ENCODE measurements around the gene DLX6.

The DLX6 gene

DNA sequence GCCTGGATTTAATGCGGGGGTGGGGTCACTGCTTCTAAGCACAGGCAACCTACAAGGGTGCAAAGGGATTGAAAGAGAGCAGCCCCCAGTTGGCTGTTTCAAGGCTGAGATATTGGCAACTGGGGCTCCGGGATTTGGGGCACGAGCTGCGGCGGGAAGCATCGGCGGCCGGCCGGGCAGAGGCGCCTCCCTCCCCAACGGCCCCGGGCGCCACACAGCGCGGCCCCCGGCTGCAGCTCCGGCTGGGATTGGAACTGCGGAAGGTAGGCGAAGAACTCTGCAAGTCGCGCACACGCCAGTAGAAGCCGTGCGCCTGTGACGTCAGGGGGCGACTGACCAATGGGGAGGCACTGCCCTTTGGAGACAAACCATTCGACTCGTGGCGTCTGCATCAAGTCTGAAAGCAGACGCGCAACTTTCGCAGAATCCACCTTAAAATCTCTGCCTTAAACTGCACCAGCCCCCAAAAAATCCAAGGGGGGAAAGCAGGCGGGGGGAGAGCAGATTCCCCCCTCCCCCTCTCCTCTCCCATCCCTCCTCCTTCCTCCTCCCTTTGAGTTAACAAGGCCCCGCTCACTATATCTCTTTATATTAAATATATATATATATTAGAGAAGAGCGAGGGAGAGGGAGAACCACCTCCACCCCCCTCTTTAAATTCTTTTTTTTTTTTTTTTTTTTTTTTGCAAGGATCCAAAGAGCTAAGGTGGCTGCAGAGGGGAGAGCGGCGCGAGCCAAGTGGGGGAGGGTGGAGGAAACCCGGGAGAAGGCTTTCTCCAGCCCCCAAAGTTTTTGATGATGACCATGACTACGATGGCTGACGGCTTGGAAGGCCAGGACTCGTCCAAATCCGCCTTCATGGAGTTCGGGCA, at the start of gene DLX6:
TSS of gene DLX6 (plus strand) at position 371 of the 872 bp plus-strand sequence. CDS start at position 796, 425 bp downstream.
- no peak for FAIRE-seq
- no peak for DNase-seq (ENCODE audit: insufficient read length, low spot score)

DNA sequence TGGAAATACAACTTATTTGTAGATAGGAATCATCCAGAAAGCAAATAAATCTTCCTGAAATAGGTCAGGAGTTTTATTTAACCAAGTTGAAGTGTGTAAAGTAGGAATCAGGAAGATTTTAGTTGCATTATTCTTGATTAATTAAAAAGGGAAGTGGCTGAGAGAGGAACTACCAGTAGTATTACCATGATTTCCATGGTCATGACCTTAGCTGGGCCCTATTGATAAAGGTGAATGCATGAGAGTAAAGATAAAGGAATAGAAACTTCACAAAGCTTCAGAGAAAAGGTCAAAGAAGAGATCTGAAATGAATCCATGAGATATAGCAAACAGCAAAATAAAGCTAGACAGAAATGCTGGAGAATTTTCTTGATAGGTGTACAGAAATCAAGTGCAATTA, 46.2 kb upstream of the DLX6 start:
- DNase-seq (ENCODE audit: insufficient read length, low spot score) (no peak), FAIRE-seq (no peak)

GRCh38 chr7:96962221-96962885, 43.0 kb upstream of the DLX6 start:
- FAIRE-seq (no peak), DNase-seq (ENCODE audit: insufficient read length, low spot score) (no peak)

DNA sequence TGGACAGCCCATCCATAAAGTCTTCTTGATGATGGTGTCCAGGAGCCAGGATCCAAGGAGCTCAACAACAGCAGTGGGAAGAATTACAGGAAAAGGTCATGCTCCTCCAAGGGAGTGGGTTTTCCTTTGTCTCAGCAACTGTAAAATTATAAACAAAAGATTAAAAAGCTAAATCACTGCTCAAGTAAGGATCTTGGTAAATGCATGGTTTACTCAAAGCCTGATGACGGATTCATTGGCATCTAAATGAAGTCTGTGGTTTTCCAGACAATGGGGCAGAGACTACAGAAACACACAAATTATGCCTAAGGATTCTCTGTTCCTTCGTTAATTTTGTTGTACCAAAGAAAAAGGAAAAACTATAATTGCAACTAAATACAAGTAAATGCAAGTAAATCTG, 36.4 kb upstream of the DLX6 start:
- FAIRE-seq (no peak), DNase-seq (ENCODE audit: insufficient read length, low spot score) (no peak)

DNA sequence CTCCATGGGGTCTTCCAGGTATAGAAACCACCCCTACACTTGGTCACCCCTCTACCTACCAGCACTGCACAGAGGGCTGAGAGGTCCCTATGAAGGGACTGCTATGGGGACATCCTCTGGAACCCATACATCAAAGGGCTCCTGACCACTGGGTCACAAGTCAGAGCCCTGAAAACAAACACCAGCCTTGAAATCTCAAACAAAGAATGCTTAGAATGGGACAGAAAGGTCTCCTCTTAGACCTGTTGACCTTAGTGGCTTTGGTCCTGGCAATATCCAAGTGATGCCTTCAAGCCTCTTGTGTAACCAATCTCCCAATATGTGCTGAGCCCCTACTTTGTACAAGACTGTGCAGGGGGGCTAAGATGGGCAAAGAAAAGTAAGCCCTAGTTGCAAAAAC, 34.6 kb upstream of the DLX6 start:
- FAIRE-seq: no peak
- DNase-seq (ENCODE audit: insufficient read length, low spot score): no peak

DNA sequence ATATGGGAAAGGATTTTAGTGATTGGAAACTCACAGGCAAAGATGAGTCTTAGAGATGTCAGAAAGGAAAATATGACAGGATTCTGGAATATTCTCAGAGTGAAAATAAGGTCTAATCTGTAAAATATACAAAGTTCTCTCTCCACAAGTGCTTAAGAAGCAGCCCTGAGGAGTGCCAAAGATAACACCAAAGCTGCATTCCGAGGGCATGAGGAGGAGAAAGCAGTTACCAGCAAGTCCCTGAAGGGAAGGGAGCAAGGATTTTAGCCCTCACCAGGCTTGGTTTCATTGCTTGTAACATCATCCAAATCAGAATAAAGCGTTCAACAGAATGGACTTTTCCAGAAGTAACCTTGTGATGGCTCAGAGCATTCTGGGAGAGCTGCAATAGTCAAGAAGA, 31.4 kb upstream of the DLX6 start:
- no peak for FAIRE-seq

DNA sequence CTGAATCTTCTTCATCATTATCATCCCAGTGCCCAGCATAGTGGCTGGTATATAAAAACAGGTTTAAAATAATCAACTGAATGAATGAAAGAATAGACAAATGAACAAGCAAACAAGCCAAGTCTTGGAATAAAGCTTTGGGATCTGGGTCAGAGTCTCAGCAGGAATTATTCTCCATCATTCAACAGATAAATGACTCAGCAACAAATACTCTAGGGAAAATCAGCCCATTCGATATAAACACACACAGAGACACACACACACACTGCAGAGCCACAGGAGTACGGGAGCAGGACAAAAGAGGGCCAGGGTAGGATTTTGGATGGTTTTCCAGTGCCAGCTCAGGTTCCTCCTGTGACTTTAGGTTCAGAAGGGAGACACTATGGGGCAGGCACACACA, 29.2 kb upstream of the DLX6 start:
- DNase-seq (ENCODE audit: insufficient read length, low spot score) (no peak), FAIRE-seq (no peak)

More for the DNA sequence above, 31.4 kb upstream of the DLX6 start:
- no peak for DNase-seq (ENCODE audit: insufficient read length, low spot score)

GRCh38 chr7:96977445-96977844, 27.9 kb upstream of the DLX6 start:
- FAIRE-seq (no peak), DNase-seq (ENCODE audit: insufficient read length, low spot score) (no peak)

DNA sequence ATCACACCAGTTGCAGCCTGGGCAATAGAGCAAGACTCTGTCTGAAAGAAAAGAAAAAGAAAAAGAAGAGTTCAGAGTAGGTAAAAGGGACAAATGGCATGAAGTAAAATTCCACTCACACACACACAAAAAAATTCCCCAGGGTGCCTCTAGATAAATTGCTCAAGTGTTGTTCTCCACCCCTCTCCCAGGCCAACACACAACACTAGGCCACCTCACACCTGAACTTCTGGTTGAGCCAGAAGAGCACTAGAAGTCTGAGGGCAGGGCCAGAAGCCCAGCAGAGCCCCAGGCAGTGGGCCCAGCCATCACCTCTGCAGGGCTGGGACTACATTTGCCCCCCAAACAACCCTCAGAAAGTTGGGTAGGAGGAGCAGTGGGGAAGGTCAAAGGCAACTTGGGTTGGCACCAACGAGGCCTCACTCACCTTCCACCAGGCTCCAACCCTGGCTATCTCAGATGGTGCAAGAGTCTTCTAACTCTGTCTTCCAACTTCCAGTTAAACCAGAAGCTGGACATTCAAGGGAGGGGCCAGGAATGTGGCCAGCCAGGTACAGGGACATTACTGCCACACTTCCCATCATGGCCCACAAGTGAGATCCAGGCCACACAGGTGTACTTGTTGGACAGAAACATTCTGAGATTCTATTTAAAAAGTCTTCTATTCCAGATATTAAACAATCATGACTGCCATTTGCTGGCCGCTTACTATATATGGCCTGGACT, 25.6 kb upstream of the DLX6 start:
- FAIRE-seq: no peak
- no peak for DNase-seq (ENCODE audit: insufficient read length, low spot score)

DNA sequence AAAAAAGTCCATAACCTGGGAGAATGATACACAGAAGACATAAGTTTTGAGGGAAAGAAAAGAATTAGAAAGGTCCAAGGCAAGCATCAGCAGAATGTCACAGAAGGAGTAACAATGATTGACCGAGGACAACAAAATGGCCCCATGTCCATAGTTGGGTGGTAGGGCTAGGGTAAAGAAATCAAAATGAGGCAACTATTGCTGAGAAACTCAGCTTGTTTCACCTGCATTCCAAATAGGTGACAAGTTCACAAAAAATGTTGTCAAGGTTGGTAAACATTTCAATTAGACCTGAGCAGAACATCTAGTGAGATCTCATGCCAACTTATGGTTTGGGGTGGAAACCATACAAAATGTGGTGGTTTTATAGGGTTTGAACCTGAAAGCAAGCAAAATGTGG, 22.8 kb upstream of the DLX6 start:
- FAIRE-seq (no peak), DNase-seq (ENCODE audit: insufficient read length, low spot score) (no peak)

DNA sequence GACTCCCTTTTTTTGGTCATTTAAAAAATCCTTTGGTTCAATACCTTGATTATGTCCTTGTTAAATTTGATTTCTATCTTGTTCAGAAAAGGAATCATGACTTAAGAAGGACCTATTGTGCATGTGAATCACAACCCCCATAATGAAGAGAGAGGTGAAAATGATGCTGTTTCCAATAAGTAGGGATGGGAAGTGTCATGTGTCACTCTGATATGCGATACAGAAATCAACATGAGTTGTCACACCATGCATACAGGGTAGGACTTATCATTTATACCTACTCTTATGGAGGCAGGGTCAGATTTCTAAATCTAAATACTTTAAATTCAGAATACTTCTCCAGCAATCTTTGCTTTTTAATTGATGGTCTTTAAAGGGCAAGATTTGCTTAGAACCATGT, 19.4 kb upstream of the DLX6 start:
- FAIRE-seq: no peak
- no peak for DNase-seq (ENCODE audit: insufficient read length, low spot score)

- no peak for FAIRE-seq
- no peak for DNase-seq (ENCODE audit: insufficient read length, low spot score)
Observed at GRCh38 chr7:96986901-96987300, 18.5 kb upstream of the DLX6 start.

GRCh38 chr7:96987719-96988118, 17.6 kb upstream of the DLX6 start:
- DNase-seq (ENCODE audit: insufficient read length, low spot score): no peak
- no peak for FAIRE-seq

- no peak for DNase-seq (ENCODE audit: insufficient read length, low spot score)
- FAIRE-seq: no peak
Observed at GRCh38 chr7:96989241-96989858, 16.0 kb upstream of the DLX6 start.

GRCh38 chr7:96989859-96990317, 15.5 kb upstream of the DLX6 start:
- FAIRE-seq: no peak
- no peak for DNase-seq (ENCODE audit: insufficient read length, low spot score)

DNA sequence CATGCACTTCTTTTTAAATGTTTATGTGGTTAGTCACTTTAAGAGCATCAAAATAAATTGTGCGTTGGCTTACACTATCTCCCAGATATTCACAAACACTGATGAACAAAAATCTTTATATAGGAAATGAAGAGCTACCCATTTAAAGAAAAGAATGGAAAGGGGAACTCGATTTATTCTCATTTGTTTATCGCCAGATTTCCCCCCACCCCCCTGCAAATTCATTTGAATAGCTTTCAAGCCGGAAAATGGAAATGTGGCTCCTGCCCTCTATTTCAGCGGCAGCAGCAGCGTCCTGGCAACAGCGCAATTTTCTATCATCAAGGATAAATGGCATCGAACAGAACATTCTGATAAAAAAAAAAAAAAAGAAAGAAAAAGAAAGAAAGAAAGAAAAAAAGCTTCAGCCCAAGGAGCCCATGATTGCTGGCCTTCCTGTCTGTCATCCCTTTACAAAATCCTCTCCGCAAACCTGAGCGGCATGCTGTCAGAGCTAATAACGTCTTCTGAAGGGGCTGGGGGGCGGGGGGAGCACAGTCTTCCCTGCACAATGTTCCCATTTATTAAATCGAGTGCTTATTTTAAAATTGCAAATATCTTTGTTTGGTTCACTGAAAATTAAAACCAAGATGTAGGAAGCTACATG, 13.7 kb upstream of the DLX6 start:
- FAIRE-seq: no peak

GRCh38 chr7:96992192-96993005, 13.0 kb upstream of the DLX6 start:
- DNase-seq (ENCODE audit: insufficient read length, low spot score) (no peak), FAIRE-seq (no peak)

More for the DNA sequence above, 13.7 kb upstream of the DLX6 start:
- no peak for DNase-seq (ENCODE audit: insufficient read length, low spot score)

GRCh38 chr7:96993094-96993865, 12.1 kb upstream of the DLX6 start:
- no peak for DNase-seq (ENCODE audit: insufficient read length, low spot score)
- no peak for FAIRE-seq

- no peak for FAIRE-seq
- DNase-seq (ENCODE audit: insufficient read length, low spot score): no peak
Observed at GRCh38 chr7:96993980-96994379, 11.4 kb upstream of the DLX6 start.

All from GM19239 (cell line).